Measurements from ENCODE around the gene GPSM1. TPM values are rescaled to one million over a fixed set of nuclear protein-coding genes. Genes with fewer than 3 reads are reported as not detected.
A peak's percentile ranks its signal among the peaks of the same experiment; 100 is the strongest.

GPSM1 gene
- total and polyA plus RNA-seq, 9 of the 15 experiments (the other 6 are each of a cell fraction or from before 2014, with no cell fraction given), result 0.04 to 14.2 (median 3.1) TPM

DNA sequence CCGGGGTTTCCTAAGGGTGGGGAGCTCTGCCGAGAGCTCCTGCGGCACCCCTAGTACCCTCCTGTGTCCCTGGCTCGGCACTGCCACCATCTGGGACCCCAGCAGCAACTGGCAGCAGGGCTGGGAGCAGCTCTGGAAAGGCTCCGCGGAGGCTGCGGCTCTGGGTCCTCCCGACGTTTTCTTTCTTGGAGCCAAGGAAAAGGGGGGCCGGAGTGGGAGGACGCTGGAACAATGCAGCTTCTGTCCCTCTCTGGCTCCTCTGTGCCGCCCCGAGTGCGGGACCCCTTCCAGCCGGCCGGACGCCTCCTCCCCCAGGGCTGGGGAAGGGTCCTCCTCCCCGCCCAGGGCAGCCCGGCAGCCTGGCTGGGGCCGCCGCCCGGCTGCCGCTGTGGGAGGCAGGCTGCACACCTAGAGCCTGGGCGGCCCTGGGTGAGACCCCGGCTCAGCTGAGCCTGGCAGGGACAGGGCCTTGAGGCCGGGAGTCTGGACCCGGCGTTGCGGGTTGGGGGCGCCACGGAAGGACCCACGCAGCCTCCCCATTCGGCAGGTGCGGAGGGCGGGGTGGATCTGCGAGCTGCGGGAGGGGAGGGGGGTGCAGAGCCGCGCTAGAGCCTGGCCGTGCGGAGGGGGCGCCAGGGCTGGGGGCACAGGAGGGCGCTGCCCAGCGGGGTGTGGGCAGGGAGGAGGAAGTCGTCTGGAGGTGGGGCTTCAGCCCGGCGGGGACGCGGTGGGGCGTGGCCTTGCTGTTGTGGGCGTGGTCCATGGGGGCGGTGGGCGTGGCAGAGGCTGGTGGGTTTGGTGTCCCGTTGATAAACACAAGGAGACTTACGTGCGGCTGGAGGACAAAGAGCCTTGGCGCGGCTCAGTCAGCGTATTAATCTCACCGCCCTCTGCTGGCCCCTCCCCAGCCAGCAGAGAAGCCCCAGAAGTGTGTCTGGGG lies 15.1 kb downstream of the GPSM1 start (continued):
- TF ChIP-seq IRF1 (CRISPR knock-in tag; IDR thresholded peaks at IDR 0.05; ENCODE audit: borderline replicate concordance), result no peak
- no peak for TF ChIP-seq ZNF584 (CRISPR knock-in tag; IDR thresholded peaks at IDR 0.05; ENCODE audit: low read depth)
- TF ChIP-seq NR2C1 (IDR thresholded peaks at IDR 0.05), result no peak
- no peak for TF ChIP-seq NR2C1 (tag; IDR thresholded peaks at IDR 0.05)
- TF ChIP-seq ZNF449 (CRISPR knock-in tag; IDR thresholded peaks at IDR 0.05), result no peak
- no peak for TF ChIP-seq TCF7L2 (IDR thresholded peaks at IDR 0.05; ENCODE audit: low read depth, low read length)
- TF ChIP-seq MLX (CRISPR knock-in tag; conservative IDR thresholded peaks at IDR 0.05), result no peak
- no peak for TF ChIP-seq ZNF134 (CRISPR knock-in tag; conservative IDR thresholded peaks at IDR 0.05)
- no peak for TF ChIP-seq ZNF354B (CRISPR knock-in tag; IDR thresholded peaks at IDR 0.05)
- peak; percentile 81 for TF ChIP-seq CREM (IDR thresholded peaks at IDR 0.05; ENCODE audit: low read depth)
- no peak for TF ChIP-seq ZNF23 (CRISPR knock-in tag; IDR thresholded peaks at IDR 0.05)
- TF ChIP-seq ERF (CRISPR knock-in tag; IDR thresholded peaks at IDR 0.05), result no peak
- no peak for TF ChIP-seq TAF15 (IDR thresholded peaks at IDR 0.05; ENCODE audit: low read depth, low read length)
- TF ChIP-seq ZNF263 (CRISPR knock-in tag; IDR thresholded peaks at IDR 0.05; ENCODE audit: borderline replicate concordance), result no peak
- TF ChIP-seq BRCA1 (IDR thresholded peaks at IDR 0.05), result no peak
- no peak for TF ChIP-seq BRCA1 (CRISPR knock-in tag; IDR thresholded peaks at IDR 0.05)
- no peak for TF ChIP-seq SMC3 (conservative IDR thresholded peaks at IDR 0.05; ENCODE audit: insufficient read depth, low read depth, low read length)
- TF ChIP-seq, protein P1, sequence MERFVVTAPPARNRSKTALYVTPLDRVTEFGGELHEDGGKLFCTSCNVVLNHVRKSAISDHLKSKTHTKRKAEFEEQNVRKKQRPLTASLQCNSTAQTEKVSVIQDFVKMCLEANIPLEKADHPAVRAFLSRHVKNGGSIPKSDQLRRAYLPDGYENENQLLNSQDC (CRISPR knock-in tag; IDR thresholded peaks at IDR 0.05), result no peak
- no peak for TF ChIP-seq POLR3G (IDR thresholded peaks at IDR 0.05; ENCODE audit: extremely low read depth, insufficient read length, insufficient replicate concordance)
- no peak for TF ChIP-seq CBX1 (IDR thresholded peaks at IDR 0.05; ENCODE audit: low read depth)
- no peak for TF ChIP-seq IRF2 (CRISPR knock-in tag; IDR thresholded peaks at IDR 0.05)
- TF ChIP-seq FOXK2 (conservative IDR thresholded peaks at IDR 0.05 in 1 of 2, IDR thresholded peaks at IDR 0.05 in 1 of 2; ENCODE audit: low read depth in 2 of 2), result peak; percentile 87 to 92; a peak in 3 of 4 replicates
- TF ChIP-seq POU5F1 (IDR thresholded peaks at IDR 0.05; ENCODE audit: borderline replicate concordance, low read depth, low read length, partially characterized antibody), result no peak
- no peak for TF ChIP-seq ELF2 (CRISPR knock-in tag; IDR thresholded peaks at IDR 0.05)
- TF ChIP-seq MAX (CRISPR knock-in tag; IDR thresholded peaks at IDR 0.05), result 0 out of 2 replicates have a peak, but pooled peaks have one; percentile 11
- no peak for TF ChIP-seq ZFP30 (CRISPR knock-in tag; IDR thresholded peaks at IDR 0.05; ENCODE audit: borderline replicate concordance)

Measured in K562 (cell line).